Liver (tissue), 3 donors: ENCODE measurements around the gene ST8SIA1.

Experiments
- CTCF ChIP-seq: fragments of 150-350 bp; IDR thresholded peaks from 2 replicates; pipeline ENCODE4 v1.5.1; 2017; ENCODE audit warnings: improper control_type of control experiment, low read depth, low read length; ENCODE audit not compliant: missing input control
- HNF4G ChIP-seq: IDR thresholded peaks from 2 replicates; pipeline ENCODE4 v1.6.1; 2016; ENCODE audit warnings: antibody characterized with exemption
- RAD21 ChIP-seq, 2 donors: IDR thresholded peaks; 2 replicates each; pipeline ENCODE4 v1.6.1; 2016; ENCODE audit warnings: antibody characterized with exemption in 2 of 2, mild to moderate bottlenecking in 2 of 2
- RXRA ChIP-seq, 2 donors: IDR thresholded peaks; 2 replicates each; pipeline ENCODE4 v1.6.1; 2017 to 2018; ENCODE audit warnings: antibody characterized with exemption in 2 of 2, mild to moderate bottlenecking in 1 of 2
- YY1 ChIP-seq: IDR thresholded peaks from 2 replicates; pipeline ENCODE4 v1.6.1; 2016; ENCODE audit warnings: antibody characterized with exemption, mild to moderate bottlenecking
- ZBTB33 ChIP-seq: IDR thresholded peaks from 2 replicates; pipeline ENCODE4 v1.6.1; 2016; ENCODE audit warnings: antibody characterized with exemption
- donor health status: healthy.
- donor health status: healthy.

GRCh38 chr12:22180705-22181104 is 153.8 kb downstream of the ST8SIA1 start:
- no peak for TF ChIP-seq CTCF
- TF ChIP-seq RAD21 (IDR thresholded peaks at IDR 0.05), result no peak
- TF ChIP-seq RXRA (IDR thresholded peaks at IDR 0.05), result no peak
- TF ChIP-seq HNF4G, result no peak
- no peak for TF ChIP-seq ZBTB33
- no peak for TF ChIP-seq YY1
